ENCODE data around the gene CCDC43. TPM values are rescaled to one million over a fixed set of nuclear protein-coding genes. Genes with fewer than 3 reads are reported as not detected.

Gene CCDC43, protein sequence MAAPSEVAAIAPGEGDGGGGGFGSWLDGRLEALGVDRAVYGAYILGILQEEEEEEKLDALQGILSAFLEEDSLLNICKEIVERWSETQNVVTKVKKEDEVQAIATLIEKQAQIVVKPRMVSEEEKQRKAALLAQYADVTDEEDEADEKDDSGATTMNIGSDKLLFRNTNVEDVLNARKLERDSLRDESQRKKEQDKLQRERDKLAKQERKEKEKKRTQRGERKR
- 22.6 to 41.1 TPM (median 30.1 TPM) in 5 replicates for total RNA-seq (2022; extraction: Qiagen RNA extraction; ENCODE audit: low read depth)

DNA sequence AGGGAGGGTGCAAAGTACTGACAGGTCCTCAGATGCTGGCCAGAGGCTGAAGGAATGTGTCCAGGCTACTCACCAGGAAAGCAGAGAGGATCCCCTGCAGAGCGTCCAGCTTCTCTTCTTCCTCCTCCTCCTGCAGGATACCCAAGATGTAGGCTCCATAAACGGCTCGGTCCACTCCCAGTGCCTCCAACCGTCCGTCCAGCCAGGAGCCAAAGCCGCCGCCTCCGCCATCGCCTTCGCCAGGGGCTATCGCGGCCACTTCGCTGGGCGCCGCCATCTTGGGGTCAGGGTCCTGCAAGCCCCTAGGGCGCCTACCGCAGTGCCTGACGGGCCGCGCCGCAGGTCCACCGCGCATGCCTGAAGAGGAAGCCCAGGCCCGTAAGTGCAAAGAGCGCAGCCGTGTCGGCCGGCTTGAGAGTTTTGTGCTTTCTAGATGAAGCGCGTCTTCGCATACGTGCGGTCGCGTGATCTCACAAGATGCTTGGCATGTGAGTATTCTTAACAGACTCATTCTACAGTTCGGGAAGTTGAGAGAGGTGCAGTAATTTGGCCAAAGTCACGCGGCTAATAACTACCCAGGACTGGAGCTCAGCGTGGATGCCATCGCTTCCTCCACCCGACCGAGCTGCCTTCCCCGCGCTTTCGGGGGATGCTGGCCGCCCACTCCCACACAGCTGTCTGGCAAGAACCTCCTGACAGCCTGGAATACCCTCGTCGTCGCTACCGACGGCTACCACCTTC is at the start of gene CCDC43:
TSS of gene CCDC43 (minus strand) at position 300 of the 741 bp plus-strand sequence. CDS start at position 277, 23 bp downstream.

DNA sequence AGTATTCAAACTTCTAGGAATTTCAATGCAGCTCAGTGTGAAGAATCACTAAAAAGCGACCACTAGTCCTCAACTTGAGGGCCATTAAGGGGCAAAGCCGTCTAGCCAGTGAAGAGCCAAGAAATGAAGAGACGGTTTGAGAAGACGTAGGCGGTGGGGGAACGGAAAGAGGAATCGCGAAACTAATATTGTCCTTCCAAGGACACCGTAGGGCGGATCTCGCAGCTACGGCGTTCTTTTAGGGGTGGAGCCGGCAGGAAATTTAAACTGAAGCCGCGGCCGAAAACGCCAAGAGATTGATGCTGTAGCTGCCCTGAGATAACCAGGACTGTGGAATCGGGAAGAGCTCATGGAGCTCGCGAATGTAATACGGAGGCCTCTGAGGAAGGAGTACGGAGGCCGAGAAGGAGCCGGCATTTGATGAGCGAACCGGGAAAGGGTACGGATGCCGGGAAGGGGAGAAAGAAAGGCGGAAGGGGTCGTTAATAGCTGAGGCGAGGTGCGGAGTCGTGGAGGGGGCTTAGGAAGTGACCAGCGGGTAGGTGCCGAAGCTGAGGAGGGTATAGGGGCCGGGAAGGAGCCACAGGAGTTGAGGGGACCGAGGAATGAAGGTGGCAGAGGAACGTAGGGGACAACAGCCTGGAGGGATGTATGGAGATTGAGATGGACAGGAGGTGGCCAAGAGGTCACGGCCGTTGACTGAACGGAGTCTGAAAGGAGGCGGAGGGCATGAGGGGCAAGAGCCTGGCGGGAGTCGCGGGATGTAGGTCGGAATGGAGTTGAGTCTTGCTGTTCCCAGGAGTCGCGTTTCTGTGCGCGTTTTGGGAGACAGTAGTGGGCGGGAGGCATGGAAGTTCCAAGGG is 19.1 kb upstream of the CCDC43 start, which contains the start of gene DBF4B:
TSS of gene DBF4B (plus strand) at position 265 of the 863 bp plus-strand sequence. CDS start at position 421, 156 bp downstream.

DNA sequence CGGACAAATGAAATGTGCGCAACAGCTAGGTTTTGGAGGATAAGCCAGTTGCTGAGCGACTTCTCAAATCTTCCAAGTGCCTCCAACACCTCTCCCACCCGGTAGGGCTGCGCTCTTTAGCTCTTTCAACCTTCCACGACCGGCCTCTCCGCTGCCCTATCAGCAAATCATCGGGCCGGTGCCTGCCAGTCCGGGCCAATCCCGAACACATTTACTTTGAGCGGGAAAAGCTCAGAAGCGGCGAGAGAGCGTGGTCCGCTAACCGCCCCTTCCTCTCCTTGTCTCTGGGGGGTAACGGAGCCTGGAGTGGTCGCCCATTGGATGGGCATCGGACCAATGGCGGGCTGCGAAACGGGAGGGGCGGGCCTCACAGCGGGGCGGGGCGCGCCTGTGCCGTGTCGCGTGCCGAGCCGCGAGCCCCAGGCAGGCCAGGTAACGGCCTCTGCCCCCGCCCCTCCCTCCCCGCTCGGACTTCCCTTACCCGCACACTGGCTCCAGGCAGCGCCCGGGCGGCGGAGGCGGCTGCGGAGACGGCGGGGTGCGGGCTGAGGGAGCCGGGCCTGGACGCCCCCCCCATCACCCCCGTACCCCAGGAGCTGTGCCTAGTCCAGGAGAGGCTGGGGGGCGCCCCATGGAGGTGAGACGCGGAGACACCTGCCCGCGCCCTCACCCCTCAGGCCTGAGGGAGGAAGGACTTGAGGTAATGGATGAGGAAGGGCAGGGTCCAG is 33.4 kb downstream of the CCDC43 start, which contains the start of gene MEIOC:
TSS of gene MEIOC (plus strand) at position 486 of the 728 bp plus-strand sequence. CDS start at position 632, 146 bp downstream.

Other genes starting within 250 kb of the CCDC43 start
- 18.1 to 27.2 TPM (median 20.8 TPM) in 5 replicates for gene GPATCH8, start 186.4 kb downstream of the CCDC43 start, total RNA-seq (2022; extraction: Qiagen RNA extraction; ENCODE audit: low read depth)
- gene FZD2, start 132.3 kb downstream of the CCDC43 start, total RNA-seq (2022; extraction: Qiagen RNA extraction; ENCODE audit: low read depth): 20.7 to 44.3 TPM (median 41.9 TPM) in 5 replicates
- 1.2 to 3.1 TPM (median 3.0 TPM) in 5 replicates for gene MEIOC, start 33.3 kb downstream of the CCDC43 start, total RNA-seq (2022; extraction: Qiagen RNA extraction; ENCODE audit: low read depth)
- gene DBF4B, start 18.9 kb upstream of the CCDC43 start, total RNA-seq (2022; extraction: Qiagen RNA extraction; ENCODE audit: low read depth): 19.4 to 30.5 TPM (median 26.9 TPM) in 5 replicates
- 1.3 to 2.7 TPM (median 2.0 TPM) in 5 replicates for gene ADAM11, start 69.2 kb upstream of the CCDC43 start, total RNA-seq (2022; extraction: Qiagen RNA extraction; ENCODE audit: low read depth)
- 23.1 to 35.8 TPM (median 29.3 TPM) in 5 replicates for gene GJC1, start 140.5 kb upstream of the CCDC43 start, total RNA-seq (2022; extraction: Qiagen RNA extraction; ENCODE audit: low read depth)
- not detected in 5 replicates for gene HIGD1B, start 158.1 kb upstream of the CCDC43 start, total RNA-seq (2022; extraction: Qiagen RNA extraction; ENCODE audit: low read depth)
- 132 to 171 TPM (median 154 TPM) in 5 replicates for gene EFTUD2, start 209.7 kb upstream of the CCDC43 start, total RNA-seq (2022; extraction: Qiagen RNA extraction; ENCODE audit: low read depth)
- gene GFAP, start 225.7 kb upstream of the CCDC43 start, total RNA-seq (2022; extraction: Qiagen RNA extraction; ENCODE audit: low read depth): 0.56 to 1.4 TPM (median 0.72 TPM) in 5 replicates

Data from A549 treated with ZK216348 at 1 μM for 4 hours (cell line).